Measurements from ENCODE around the gene OGDHL. TPM values are rescaled to one million over a fixed set of nuclear protein-coding genes. Genes with fewer than 3 reads are reported as not detected.

The OGDHL gene
- not detected in 2 replicates for total RNA-seq

- TF ChIP-seq CTCF (IDR thresholded peaks at IDR 0.05), result no peak
- peaks cover 10% of the 10 kb centered on the region for H3K4me1 Mint-ChIP-seq
- ATAC-seq (ENCODE audit: low read depth) (peak; percentile 66), DNase-seq (no peak)
- peaks cover 7% of the 10 kb centered on the region for H3K9me3 Mint-ChIP-seq
- ChIA-PET POLR2A (no interaction called here), CTCF (no interaction called here)
- no peak within 1 kb of the TSS for H3K27ac Mint-ChIP-seq
- H3K36me3 Mint-ChIP-seq (ENCODE audit: low read depth), result no peaks in the 10 kb centered on the region
- H3K4me3 Mint-ChIP-seq, result peak within 1 kb of the TSS; percentile 49
- intact Hi-C loops (cut with micrococcal nuclease), result loop anchor here (5.0 kb wide), 2 partner anchors 155 to 225 kb away; partner anchors contain the start of gene ERCC6
- peaks cover 43% of the 10 kb centered on the region for H3K27me3 Mint-ChIP-seq
Measured at GRCh38 chr10:49761789-49762565, at the start of gene OGDHL. TSS of gene OGDHL (minus strand) at chr10:49762323. CDS start at chr10:49758592, 3,731 bp downstream.

GRCh38 chr10:49803988-49804387 is 41.9 kb upstream of the OGDHL start:
- no peak for TF ChIP-seq CTCF (IDR thresholded peaks at IDR 0.05)
- no peak overlapping the region for H3K27ac Mint-ChIP-seq
- no peaks in the 10 kb centered on the region for H3K36me3 Mint-ChIP-seq (ENCODE audit: low read depth)
- ATAC-seq (ENCODE audit: low read depth), result no peak
- no peak for DNase-seq
- peaks cover 9% of the 10 kb centered on the region for H3K9me3 Mint-ChIP-seq
- intact Hi-C loops (cut with micrococcal nuclease), result no loop called here
- no peaks in the 10 kb centered on the region for H3K4me1 Mint-ChIP-seq
- ChIA-PET POLR2A (no interaction called here), CTCF (no interaction called here)
- H3K4me3 Mint-ChIP-seq, result no peak overlapping the region
- H3K27me3 Mint-ChIP-seq, result peaks cover 6% of the 10 kb centered on the region

GRCh38 chr10:49798275-49798674 is 36.2 kb upstream of the OGDHL start:
- Mint-ChIP-seq H3K27ac (no peak overlapping the region), H3K4me1 (no peaks in the 10 kb centered on the region), H3K9me3 (no peaks in the 10 kb centered on the region), H3K36me3 (ENCODE audit: low read depth) (no peaks in the 10 kb centered on the region), H3K4me3 (no peak overlapping the region), H3K27me3 (peaks cover 8% of the 10 kb centered on the region)
- intact Hi-C loops (cut with micrococcal nuclease), result no loop called here
- ATAC-seq (ENCODE audit: low read depth), result no peak
- ChIA-PET CTCF (no interaction called here), POLR2A (no interaction called here)
- DNase-seq, result no peak
- TF ChIP-seq CTCF (IDR thresholded peaks at IDR 0.05), result no peak

- intact Hi-C loops (cut with micrococcal nuclease), result no loop called here
- ATAC-seq (ENCODE audit: low read depth), result no peak
- Mint-ChIP-seq H3K27me3 (peaks cover 5% of the 10 kb centered on the region), H3K4me1 (no peaks in the 10 kb centered on the region), H3K9me3 (no peaks in the 10 kb centered on the region), H3K4me3 (no peak overlapping the region), H3K36me3 (ENCODE audit: low read depth) (no peaks in the 10 kb centered on the region), H3K27ac (no peak overlapping the region)
- ChIA-PET CTCF (no interaction called here), POLR2A (no interaction called here)
- no peak for TF ChIP-seq CTCF (IDR thresholded peaks at IDR 0.05)
- DNase-seq, result no peak
Measured at GRCh38 chr10:49791100-49791499, 29.0 kb upstream of the OGDHL start.

- DNase-seq, result no peak
- no peaks in the 10 kb centered on the region for H3K36me3 Mint-ChIP-seq (ENCODE audit: low read depth)
- no peak overlapping the region for H3K27ac Mint-ChIP-seq
- no peaks in the 10 kb centered on the region for H3K9me3 Mint-ChIP-seq
- H3K4me1 Mint-ChIP-seq, result no peaks in the 10 kb centered on the region
- no peak for TF ChIP-seq CTCF (IDR thresholded peaks at IDR 0.05)
- ATAC-seq (ENCODE audit: low read depth), result no peak
- intact Hi-C loops (cut with micrococcal nuclease), result no loop called here
- POLR2A ChIA-PET, result no interaction called here
- no peak overlapping the region for H3K4me3 Mint-ChIP-seq
- CTCF ChIA-PET, result no interaction called here
- H3K27me3 Mint-ChIP-seq, result peaks cover 5% of the 10 kb centered on the region
Measured at GRCh38 chr10:49784681-49785080, 22.6 kb upstream of the OGDHL start.
